Hindlimb muscle (tissue), 1 donor: ENCODE results near the gene FAM161A. TPM values are rescaled to one million over a fixed set of nuclear protein-coding genes. Genes with fewer than 3 reads are reported as not detected.
"Not testable (repeated sequence)": the region's sequence is repeated elsewhere in the genome, so short reads cannot be mapped to it uniquely, and the experiment has no call there.

ENCODE experiments used
- DNase-seq: peaks from one replicate; pipeline ENCODE4 v3.0.0-alpha.2; 2013
- polyA plus RNA-seq: library from polyadenylated mRNA; unstranded; fragments of 120-200 nt; gene quantifications from one replicate; pipeline ENCODE4 v1.2.1, GENCODE V29; 2013; ENCODE audit not compliant: insufficient read length

The FAM161A gene
- polyA plus RNA-seq = 14.3 TPM

GRCh38 chr2:61853847-61854563 lies at the start of gene FAM161A:
Gene FAM161A, minus strand, starts transcription at chr2:61854060. Its CDS starts 19 bp downstream, at chr2:61854041.
- DNase-seq = peak; percentile 90

GRCh38 chr2:61900281-61900680 lies 46.4 kb upstream of the FAM161A start:
- DNase-seq = no peak

- no peak for DNase-seq
These were observed 45.0 kb upstream of the FAM161A start for GRCh38 chr2:61898810-61899209.

GRCh38 chr2:61888267-61889055 lies 34.6 kb upstream of the FAM161A start, which contains the start of gene CCT4:
Gene CCT4, minus strand, starts transcription at chr2:61888656. Its CDS starts 149 bp downstream, at chr2:61888507.
- DNase-seq = peak; percentile 93

- peak; percentile 21 for DNase-seq
These were observed 33.9 kb upstream of the FAM161A start for GRCh38 chr2:61887717-61888266.

- DNase-seq = no peak
These were observed 32.2 kb upstream of the FAM161A start for GRCh38 chr2:61885896-61886603.

GRCh38 chr2:61882850-61883249 lies 29.0 kb upstream of the FAM161A start:
- no peak for DNase-seq

- not testable (repeated sequence) for DNase-seq
These were observed 25.5 kb upstream of the FAM161A start for GRCh38 chr2:61879351-61879750.

GRCh38 chr2:61878761-61879160 lies 24.9 kb upstream of the FAM161A start:
- DNase-seq = no peak

GRCh38 chr2:61877571-61878245 lies 23.8 kb upstream of the FAM161A start:
- DNase-seq = no peak

GRCh38 chr2:61876400-61876799 lies 22.5 kb upstream of the FAM161A start:
- DNase-seq = no peak

GRCh38 chr2:61866482-61867089 lies 12.7 kb upstream of the FAM161A start:
- not testable (repeated sequence) for DNase-seq

- no peak for DNase-seq
These were observed 8.2 kb upstream of the FAM161A start for GRCh38 chr2:61862085-61862484.

GRCh38 chr2:61857224-61857623 lies 3.4 kb upstream of the FAM161A start:
- DNase-seq = no peak

GRCh38 chr2:61855318-61855613 lies 1.4 kb upstream of the FAM161A start:
- DNase-seq = no peak

GRCh38 chr2:61854564-61855317 lies 881 bp upstream of the FAM161A start:
- peak; percentile 91 for DNase-seq

- no peak for DNase-seq
These were observed 594 bp downstream of the FAM161A start for GRCh38 chr2:61853086-61853846.

- DNase-seq = not testable (repeated sequence)
These were observed 2.6 kb downstream of the FAM161A start for GRCh38 chr2:61851270-61851669.

GRCh38 chr2:61845320-61845719 lies 8.5 kb downstream of the FAM161A start:
- no peak for DNase-seq

GRCh38 chr2:61841286-61841685 lies 12.6 kb downstream of the FAM161A start:
- no peak for DNase-seq
